Gastroesophageal sphincter (tissue), 3 donors: ENCODE data around the gene SSBP2.

Experiments
- CTCF ChIP-seq, 4 experiments: fragments of 200-600 bp in 2 of 4; fragments of 450-650 bp in 2 of 4; sonication (generic) in 1 of 4; IDR thresholded peaks; one replicate each; pipeline ENCODE4 v1.5.1; 2017 to 2019; ENCODE audit warnings: antibody characterized with exemption in 4 of 4, mild to moderate bottlenecking in 2 of 4, moderate library complexity in 2 of 4
- EP300 ChIP-seq: sonication (generic); formaldehyde crosslinking; IDR thresholded peaks from one replicate; pipeline ENCODE4 v1.6.1; 2017; ENCODE audit warnings: antibody characterized with exemption, mild to moderate bottlenecking
- POLR2A ChIP-seq, 2 donors: fragments of 450-650 bp; IDR thresholded peaks; one replicate each; pipeline ENCODE4 v1.6.1; 2017; ENCODE audit warnings: antibody characterized with exemption in 2 of 2, mild to moderate bottlenecking in 2 of 2, moderate library complexity in 1 of 2
- POLR2AphosphoS5 ChIP-seq: sonication (generic); formaldehyde crosslinking; IDR thresholded peaks from one replicate; pipeline ENCODE4 v1.6.1; 2017; ENCODE audit warnings: antibody characterized with exemption

GRCh38 chr5:81762401-81762800, 11.5 kb upstream of the SSBP2 start:
- TF ChIP-seq CTCF (IDR thresholded peaks at IDR 0.05), result no peak
- TF ChIP-seq POLR2A (IDR thresholded peaks at IDR 0.05), result no peak
- TF ChIP-seq EP300, result no peak
- TF ChIP-seq POLR2AphosphoS5, result no peak
